Fibroblast of lung (primary cell): ENCODE measurements around the gene AASDH. TPM values are rescaled to one million over a fixed set of nuclear protein-coding genes. Genes with fewer than 3 reads are reported as not detected.

Source experiments
- DNase-seq, 2 donors: peaks; one replicate each; pipeline versions ENCODE4 v3.0.0 to v3.0.0-alpha.2; 2010; ENCODE audit warnings: low read depth in 2 of 2
- H2AFZ ChIP-seq: 2 replicates; pipeline ENCODE4 v1.5.1; 2012; ENCODE audit warnings: low read length, control low read depth, inconsistent platforms
- H3K27ac ChIP-seq: 2 replicates; pipeline ENCODE4 v1.5.1; 2011; ENCODE audit warnings: low read length, control low read depth; ENCODE audit not compliant: insufficient read depth
- H3K27me3 ChIP-seq: 2 replicates; pipeline ENCODE4 v1.5.1; 2011; ENCODE audit warnings: mild to moderate bottlenecking, low read length; ENCODE audit not compliant: control insufficient read depth, insufficient read depth
- H3K36me3 ChIP-seq: 2 replicates; pipeline ENCODE4 v1.5.1; 2011; ENCODE audit warnings: low read length; ENCODE audit not compliant: control insufficient read depth, insufficient read depth
- H3K4me1 ChIP-seq: 2 replicates; pipeline ENCODE4 v1.5.1; 2011; ENCODE audit warnings: low read length; ENCODE audit not compliant: control insufficient read depth, insufficient read depth; ENCODE audit errors: extremely low read depth
- H3K4me2 ChIP-seq: 2 replicates; pipeline ENCODE4 v1.5.1; 2011; ENCODE audit warnings: low read length, control low read depth; ENCODE audit not compliant: insufficient read depth; ENCODE audit errors: extremely low read depth
- H3K4me3 ChIP-seq, 4 experiments: fragments of 200-600 bp in 1 of 4; sonication (generic) in 1 of 4; replicated peaks in 1 of 4; 2 replicates each; pipeline ENCODE4 v1.5.1; 2011 to 2016; ENCODE audit warnings: low read length in 4 of 4, low read depth in 3 of 4, mild to moderate bottlenecking in 3 of 4, control low read depth in 2 of 4, inconsistent platforms in 1 of 4, mixed read lengths in 1 of 4; ENCODE audit not compliant: insufficient read depth in 1 of 4; ENCODE audit errors: control extremely low read depth in 1 of 4
- H3K79me2 ChIP-seq: 2 replicates; pipeline ENCODE4 v1.5.1; 2012; ENCODE audit warnings: mild to moderate bottlenecking, low read length, inconsistent platforms; ENCODE audit not compliant: control insufficient read depth, insufficient read depth
- H3K9ac ChIP-seq: 2 replicates; pipeline ENCODE4 v1.5.1; 2011; ENCODE audit warnings: mild to moderate bottlenecking, low read length, control low read depth; ENCODE audit not compliant: insufficient read depth
- H3K9me3 ChIP-seq: 2 replicates; pipeline ENCODE4 v1.5.1; 2012; ENCODE audit warnings: low read depth, low read length; ENCODE audit not compliant: control insufficient read depth, insufficient read depth
- H4K20me1 ChIP-seq: 2 replicates; pipeline ENCODE4 v1.5.1; 2011; ENCODE audit warnings: low read length; ENCODE audit not compliant: control insufficient read depth, insufficient read depth; ENCODE audit errors: extremely low read depth
- EZH2 ChIP-seq: IDR thresholded peaks from 2 replicates; pipeline ENCODE4 v1.5.1; 2012; ENCODE audit warnings: low read length, control low read depth, mild to moderate bottlenecking; ENCODE audit errors: missing control alignments
- polyA plus RNA-seq, 2 donors: library from polyadenylated mRNA; depleted of rRNA in 1 of 2; stranded (reverse) in 1 of 2; unstranded in 1 of 2; fragments of >200 nt; gene quantifications; 2 replicates each; pipeline ENCODE4 v1.2.1, GENCODE V29; 2011 to 2012; ENCODE audit warnings: missing spikeins in 1 of 2
- total RNA-seq: library from RNA; depleted of rRNA; stranded (reverse); fragments of >200 nt; gene quantifications from 2 replicates; pipeline ENCODE4 v1.2.1, GENCODE V29; 2014
- TF ChIP-seq, protein P1 (sequence below), 2 donors: IDR thresholded peaks in 1 of 2; conservative IDR thresholded peaks in 1 of 2; 1 replicate in 1 of 2; 2 replicates in 1 of 2; pipeline ENCODE4 v1.5.1; 2011 to 2012; ENCODE audit warnings: low read length in 2 of 2, control low read depth in 1 of 2, inconsistent platforms in 1 of 2, low read depth in 1 of 2, mild to moderate bottlenecking in 1 of 2

AASDH gene
- total and polyA plus RNA-seq, 2 donors (not counting 1 experiment from before 2014, with no cell fraction given), result 10.0 to 24.6 TPM

GRCh38 chr4:56360071-56360470, 27.2 kb downstream of the AASDH start:
- no peak overlapping the region for H3K4me2 ChIP-seq
- H3K9ac ChIP-seq, result no peak overlapping the region
- H2AFZ ChIP-seq, result no peak overlapping the region
- H3K36me3 ChIP-seq, result no peaks in the 10 kb centered on the region
- H3K27me3 ChIP-seq, result no peaks in the 10 kb centered on the region
- H3K4me1 ChIP-seq, result no peaks in the 10 kb centered on the region
- no peak overlapping the region for H3K27ac ChIP-seq
- no peak overlapping the region for H3K4me3 ChIP-seq
- H3K79me2 ChIP-seq, result no peaks in the 10 kb centered on the region
- no peaks in the 10 kb centered on the region for H3K9me3 ChIP-seq
- H4K20me1 ChIP-seq, result no peaks in the 10 kb centered on the region
- no peak for TF ChIP-seq EZH2
- TF ChIP-seq, protein P1, sequence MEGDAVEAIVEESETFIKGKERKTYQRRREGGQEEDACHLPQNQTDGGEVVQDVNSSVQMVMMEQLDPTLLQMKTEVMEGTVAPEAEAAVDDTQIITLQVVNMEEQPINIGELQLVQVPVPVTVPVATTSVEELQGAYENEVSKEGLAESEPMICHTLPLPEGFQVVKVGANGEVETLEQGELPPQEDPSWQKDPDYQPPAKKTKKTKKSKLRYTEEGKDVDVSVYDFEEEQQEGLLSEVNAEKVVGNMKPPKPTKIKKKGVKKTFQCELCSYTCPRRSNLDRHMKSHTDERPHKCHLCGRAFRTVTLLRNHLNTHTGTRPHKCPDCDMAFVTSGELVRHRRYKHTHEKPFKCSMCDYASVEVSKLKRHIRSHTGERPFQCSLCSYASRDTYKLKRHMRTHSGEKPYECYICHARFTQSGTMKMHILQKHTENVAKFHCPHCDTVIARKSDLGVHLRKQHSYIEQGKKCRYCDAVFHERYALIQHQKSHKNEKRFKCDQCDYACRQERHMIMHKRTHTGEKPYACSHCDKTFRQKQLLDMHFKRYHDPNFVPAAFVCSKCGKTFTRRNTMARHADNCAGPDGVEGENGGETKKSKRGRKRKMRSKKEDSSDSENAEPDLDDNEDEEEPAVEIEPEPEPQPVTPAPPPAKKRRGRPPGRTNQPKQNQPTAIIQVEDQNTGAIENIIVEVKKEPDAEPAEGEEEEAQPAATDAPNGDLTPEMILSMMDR (conservative IDR thresholded peaks at IDR 0.05 in 1 of 2, IDR thresholded peaks at IDR 0.05 in 1 of 2; ENCODE audit: low read depth in 1 of 2, low read length in 2 of 2), result no peak
- peak; percentile 16 to 39 for DNase-seq

DNA sequence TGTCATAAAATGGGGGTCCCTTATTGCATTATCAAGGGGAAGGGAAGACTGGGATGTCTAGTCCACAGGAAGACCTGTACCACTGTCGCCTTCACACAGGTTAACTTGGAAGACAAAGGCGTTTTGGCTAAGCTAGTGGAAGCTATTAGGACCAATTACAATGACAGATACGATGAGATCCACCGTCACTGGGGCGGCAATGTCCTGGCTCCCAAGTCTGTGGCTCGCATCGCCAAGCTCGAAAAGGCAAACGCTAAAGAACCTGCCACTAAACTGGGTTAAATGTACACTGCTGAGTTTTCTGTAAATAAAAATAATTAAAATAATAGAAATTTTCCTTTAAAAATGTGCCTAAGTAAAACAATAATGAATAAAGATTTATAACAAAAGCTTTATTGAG, 30.6 kb downstream of the AASDH start:
- no peak overlapping the region for H3K4me2 ChIP-seq
- H3K36me3 ChIP-seq, result no peaks in the 10 kb centered on the region
- no peak overlapping the region for H3K9ac ChIP-seq
- no peaks in the 10 kb centered on the region for H4K20me1 ChIP-seq
- no peaks in the 10 kb centered on the region for H3K27me3 ChIP-seq
- TF ChIP-seq, protein P1 (conservative IDR thresholded peaks at IDR 0.05 in 1 of 2, IDR thresholded peaks at IDR 0.05 in 1 of 2; ENCODE audit: low read depth in 1 of 2, low read length in 2 of 2), result no peak
- TF ChIP-seq EZH2, result no peak
- no peak overlapping the region for H2AFZ ChIP-seq
- no peak for DNase-seq
- H3K4me3 ChIP-seq, result no peak overlapping the region
- H3K27ac ChIP-seq, result no peak overlapping the region
- H3K4me1 ChIP-seq, result no peaks in the 10 kb centered on the region
- no peaks in the 10 kb centered on the region for H3K79me2 ChIP-seq
- H3K9me3 ChIP-seq, result no peaks in the 10 kb centered on the region

DNA sequence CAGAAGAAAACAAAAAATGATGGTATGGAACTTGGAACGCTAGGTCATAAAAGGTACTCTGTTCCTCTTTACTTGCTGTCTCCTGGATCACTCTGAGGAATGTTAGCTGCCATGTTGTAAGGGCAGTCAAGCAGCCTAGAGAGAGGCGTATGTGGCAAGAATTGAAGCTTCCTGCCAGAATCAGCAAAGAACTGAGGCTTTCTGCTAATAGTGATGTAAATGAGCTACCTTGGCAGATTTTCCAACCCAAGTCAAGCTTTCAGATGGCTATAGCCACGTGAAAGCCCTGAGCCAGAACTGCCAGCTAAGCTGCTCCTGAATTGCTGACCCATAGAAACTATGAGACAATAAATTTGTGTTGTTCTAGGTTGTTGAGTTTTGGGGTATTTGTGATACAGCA, 38.7 kb downstream of the AASDH start:
- Histone ChIP-seq H3K4me1 (no peaks in the 10 kb centered on the region), H4K20me1 (no peaks in the 10 kb centered on the region), H3K9ac (no peak overlapping the region), H3K36me3 (no peaks in the 10 kb centered on the region), H3K27ac (no peak overlapping the region), H2AFZ (no peak overlapping the region), H3K27me3 (no peaks in the 10 kb centered on the region), H3K79me2 (no peaks in the 10 kb centered on the region), H3K4me3 (no peak overlapping the region), H3K9me3 (no peaks in the 10 kb centered on the region), H3K4me2 (no peak overlapping the region)
- TF ChIP-seq, protein P1 (conservative IDR thresholded peaks at IDR 0.05 in 1 of 2, IDR thresholded peaks at IDR 0.05 in 1 of 2; ENCODE audit: low read depth in 1 of 2, low read length in 2 of 2), result no peak
- TF ChIP-seq EZH2, result no peak
- peak in 1 of 2 donors; percentile 4 for DNase-seq
